ENCODE results near the gene SMCO2. TPM values are rescaled to one million over a fixed set of nuclear protein-coding genes. Genes with fewer than 3 reads are reported as not detected.
A peak's percentile ranks its signal among the peaks of the same experiment; 100 is the strongest.

The SMCO2 gene
- polyA plus RNA-seq, 1 donor: not detected

- no peak for DNase-seq
Observed at GRCh38 chr12:27455589-27455988, 9.1 kb downstream of the SMCO2 start.

GRCh38 chr12:27456618-27457017 lies 10.1 kb downstream of the SMCO2 start:
- no peak for DNase-seq

- no peak for DNase-seq
Observed at GRCh38 chr12:27460471-27460978, 14.0 kb downstream of the SMCO2 start.

- peak; percentile 23 for DNase-seq
Observed at GRCh38 chr12:27462151-27462694, 15.7 kb downstream of the SMCO2 start.

- no peak for DNase-seq
Observed at GRCh38 chr12:27462851-27463250, 16.3 kb downstream of the SMCO2 start.

- peak; percentile 21 for DNase-seq
Observed at GRCh38 chr12:27463511-27464219, 17.1 kb downstream of the SMCO2 start.

- peak; percentile 46 for DNase-seq
Observed at GRCh38 chr12:27464220-27464554, 17.7 kb downstream of the SMCO2 start.

GRCh38 chr12:27467641-27468040 lies 21.1 kb downstream of the SMCO2 start:
- no peak for DNase-seq

- DNase-seq: no peak
Observed at GRCh38 chr12:27468241-27468640, 21.7 kb downstream of the SMCO2 start.

- DNase-seq: no peak
Observed at GRCh38 chr12:27469176-27469736, 22.7 kb downstream of the SMCO2 start.

- no peak for DNase-seq
Observed at GRCh38 chr12:27472604-27473003, 26.1 kb downstream of the SMCO2 start.

- DNase-seq: no peak
Observed at GRCh38 chr12:27474344-27474743, 27.8 kb downstream of the SMCO2 start.

- DNase-seq: no peak
Observed at GRCh38 chr12:27477049-27477448, 30.5 kb downstream of the SMCO2 start.

GRCh38 chr12:27478949-27479348 lies 32.4 kb downstream of the SMCO2 start:
- DNase-seq: no peak

- DNase-seq: no peak
Observed at GRCh38 chr12:27480016-27480415, 33.5 kb downstream of the SMCO2 start.

- DNase-seq: no peak
Observed at GRCh38 chr12:27486961-27487360, 40.4 kb downstream of the SMCO2 start.

GRCh38 chr12:27488479-27488878 lies 41.9 kb downstream of the SMCO2 start:
- DNase-seq: no peak

GRCh38 chr12:27491226-27491625 lies 44.7 kb downstream of the SMCO2 start:
- no peak for DNase-seq

- no peak for DNase-seq
Observed at GRCh38 chr12:27493260-27493940, 46.9 kb downstream of the SMCO2 start.

GRCh38 chr12:27497446-27497845 lies 50.9 kb downstream of the SMCO2 start:
- DNase-seq: no peak

GRCh38 chr12:27498149-27498548 lies 51.6 kb downstream of the SMCO2 start:
- no peak for DNase-seq

GRCh38 chr12:27498761-27499160 lies 52.2 kb downstream of the SMCO2 start:
- no peak for DNase-seq

GRCh38 chr12:27499377-27499776 lies 52.8 kb downstream of the SMCO2 start:
- no peak for DNase-seq

- no peak for DNase-seq
Observed at GRCh38 chr12:27500546-27500945, 54.0 kb downstream of the SMCO2 start.
